ENCODE data around the gene ARID2.

The ARID2 gene

DNA sequence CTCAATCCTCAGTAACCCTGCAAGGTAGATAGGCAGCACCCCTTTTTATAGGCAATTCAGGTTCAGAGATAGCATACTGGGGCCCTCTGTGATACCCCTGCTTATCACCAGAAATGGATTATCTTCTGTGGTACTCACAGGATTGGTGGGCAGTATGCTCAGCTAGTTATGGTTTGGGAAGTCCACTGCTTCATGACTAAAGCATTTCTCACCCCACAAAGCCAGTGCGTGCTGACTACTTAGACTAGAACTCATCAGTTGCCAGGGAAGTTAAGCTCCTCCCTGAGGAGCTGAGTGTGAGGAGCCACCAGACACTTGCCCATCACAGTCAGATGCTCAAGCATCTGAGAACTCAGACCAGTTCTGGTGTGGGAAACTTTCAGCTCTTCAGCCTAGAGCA is 184.6 kb downstream of the ARID2 start:
- TF ChIP-seq, protein P1, sequence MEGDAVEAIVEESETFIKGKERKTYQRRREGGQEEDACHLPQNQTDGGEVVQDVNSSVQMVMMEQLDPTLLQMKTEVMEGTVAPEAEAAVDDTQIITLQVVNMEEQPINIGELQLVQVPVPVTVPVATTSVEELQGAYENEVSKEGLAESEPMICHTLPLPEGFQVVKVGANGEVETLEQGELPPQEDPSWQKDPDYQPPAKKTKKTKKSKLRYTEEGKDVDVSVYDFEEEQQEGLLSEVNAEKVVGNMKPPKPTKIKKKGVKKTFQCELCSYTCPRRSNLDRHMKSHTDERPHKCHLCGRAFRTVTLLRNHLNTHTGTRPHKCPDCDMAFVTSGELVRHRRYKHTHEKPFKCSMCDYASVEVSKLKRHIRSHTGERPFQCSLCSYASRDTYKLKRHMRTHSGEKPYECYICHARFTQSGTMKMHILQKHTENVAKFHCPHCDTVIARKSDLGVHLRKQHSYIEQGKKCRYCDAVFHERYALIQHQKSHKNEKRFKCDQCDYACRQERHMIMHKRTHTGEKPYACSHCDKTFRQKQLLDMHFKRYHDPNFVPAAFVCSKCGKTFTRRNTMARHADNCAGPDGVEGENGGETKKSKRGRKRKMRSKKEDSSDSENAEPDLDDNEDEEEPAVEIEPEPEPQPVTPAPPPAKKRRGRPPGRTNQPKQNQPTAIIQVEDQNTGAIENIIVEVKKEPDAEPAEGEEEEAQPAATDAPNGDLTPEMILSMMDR (IDR thresholded peaks at IDR 0.05): no peak

DNA sequence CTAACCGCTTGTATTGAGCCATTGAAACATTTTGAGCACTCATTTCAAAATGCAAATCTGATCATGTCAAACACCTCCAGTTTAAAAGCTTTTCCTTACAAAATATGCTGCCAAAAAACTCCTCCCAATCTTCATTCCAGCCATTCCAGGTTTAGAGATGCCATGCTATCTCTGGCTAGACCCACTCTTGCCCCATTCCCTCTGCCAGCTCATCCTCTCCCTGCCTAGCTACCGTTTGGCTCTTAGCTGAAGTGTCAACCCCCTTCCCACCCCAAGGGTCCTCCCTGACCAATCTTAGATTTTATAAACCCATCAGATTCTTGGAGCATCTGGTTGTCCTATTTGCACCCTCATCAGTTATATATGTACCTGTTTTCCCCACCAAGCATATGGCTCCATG is 185.9 kb downstream of the ARID2 start:
- TF ChIP-seq, protein P1 (IDR thresholded peaks at IDR 0.05): no peak

DNA sequence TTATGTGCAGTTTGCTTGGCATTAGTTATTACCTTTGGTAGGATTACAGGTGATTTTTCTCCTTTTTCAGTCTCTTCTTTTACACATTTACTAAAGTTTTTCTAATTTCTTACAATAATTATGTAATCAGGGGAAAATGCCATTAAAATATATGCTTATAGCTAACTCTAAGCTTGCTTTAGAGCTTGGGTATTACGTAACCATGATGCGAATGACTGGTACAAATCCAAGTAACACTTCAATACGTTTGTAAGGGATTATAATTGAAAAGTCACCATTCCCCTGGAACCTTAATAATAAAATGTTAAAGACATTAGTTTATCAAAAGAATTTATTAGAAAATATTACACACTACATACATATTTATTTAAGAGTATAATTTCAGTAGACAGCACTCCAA is 189.3 kb downstream of the ARID2 start:
- TF ChIP-seq, protein P1 (IDR thresholded peaks at IDR 0.05): no peak

DNA sequence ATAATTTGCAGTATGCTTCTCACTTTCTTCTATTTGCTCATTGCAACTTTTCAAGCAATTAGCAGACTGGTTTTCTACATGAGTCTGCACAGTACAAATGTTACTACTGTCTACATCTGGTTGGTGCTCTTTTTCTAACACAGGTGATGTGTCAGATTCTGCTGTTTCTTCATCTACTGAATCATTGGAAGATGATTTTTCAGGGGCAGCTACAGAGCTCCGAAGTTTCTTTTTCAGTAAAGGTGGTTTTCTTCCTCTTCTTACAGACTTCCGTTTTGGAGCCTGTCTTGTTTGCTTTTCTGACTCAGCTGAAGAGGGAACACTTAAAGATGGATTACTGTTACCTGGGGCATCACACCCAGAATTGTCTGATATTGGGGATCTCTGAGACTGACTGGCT is 198.8 kb downstream of the ARID2 start:
- TF ChIP-seq, protein P1 (IDR thresholded peaks at IDR 0.05): no peak

DNA sequence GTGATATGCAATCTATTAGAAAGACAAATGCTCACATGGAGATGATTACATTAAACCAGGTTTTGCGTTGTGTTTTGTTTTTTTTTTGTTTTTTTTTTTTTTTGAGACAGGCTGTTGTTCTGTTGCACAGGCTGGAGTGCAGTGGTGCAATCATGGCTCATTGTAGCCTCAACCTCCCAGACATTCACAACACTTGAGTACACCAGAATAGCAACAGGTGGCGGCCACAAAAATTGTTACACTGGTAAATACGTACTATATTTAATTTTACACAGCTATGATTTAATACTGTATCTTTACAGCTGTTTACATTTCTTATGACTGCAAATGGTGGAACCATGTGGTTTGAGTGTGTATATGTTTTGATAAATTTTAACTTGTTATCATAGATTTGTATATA is 200.9 kb downstream of the ARID2 start:
- TF ChIP-seq, protein P1 (IDR thresholded peaks at IDR 0.05): no peak

DNA sequence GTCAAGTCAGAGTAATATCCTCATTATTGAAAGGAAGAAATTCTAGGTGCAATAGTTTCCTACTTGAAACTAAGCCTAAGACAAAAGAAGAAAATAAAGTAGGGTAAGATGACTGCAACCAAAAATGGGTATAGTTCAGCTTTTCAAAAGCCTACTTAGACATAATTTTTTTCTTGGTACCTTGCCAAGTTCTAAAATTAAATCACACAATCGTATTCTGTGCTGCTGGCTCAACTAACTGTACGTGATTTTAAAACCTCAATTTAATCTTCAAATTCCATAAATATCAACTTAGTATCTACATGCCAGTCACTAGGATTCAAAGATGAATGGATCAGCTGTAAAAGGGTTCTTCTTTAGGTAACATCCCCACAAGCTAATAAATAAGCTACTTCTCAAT is 204.0 kb downstream of the ARID2 start:
- TF ChIP-seq, protein P1 (IDR thresholded peaks at IDR 0.05): no peak

DNA sequence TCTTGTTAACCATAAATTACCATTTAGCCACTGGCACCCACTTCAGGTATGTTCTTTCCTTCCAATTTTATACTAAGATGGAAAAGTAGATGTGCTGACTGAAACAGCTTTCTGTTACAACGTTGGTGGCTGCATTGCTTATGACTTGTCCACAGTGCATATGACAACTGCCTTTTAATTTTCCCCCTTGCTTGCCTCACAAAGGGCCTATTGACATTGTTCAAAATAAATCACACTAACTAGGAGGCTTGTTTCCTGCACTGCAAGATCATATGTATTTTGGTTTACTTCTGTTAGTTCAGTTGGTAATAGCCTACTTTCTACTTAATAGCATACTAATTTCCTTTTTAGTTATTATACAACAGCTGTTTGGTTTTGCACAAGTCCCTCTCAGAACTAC is 205.4 kb downstream of the ARID2 start:
- TF ChIP-seq, protein P1 (IDR thresholded peaks at IDR 0.05): no peak

DNA sequence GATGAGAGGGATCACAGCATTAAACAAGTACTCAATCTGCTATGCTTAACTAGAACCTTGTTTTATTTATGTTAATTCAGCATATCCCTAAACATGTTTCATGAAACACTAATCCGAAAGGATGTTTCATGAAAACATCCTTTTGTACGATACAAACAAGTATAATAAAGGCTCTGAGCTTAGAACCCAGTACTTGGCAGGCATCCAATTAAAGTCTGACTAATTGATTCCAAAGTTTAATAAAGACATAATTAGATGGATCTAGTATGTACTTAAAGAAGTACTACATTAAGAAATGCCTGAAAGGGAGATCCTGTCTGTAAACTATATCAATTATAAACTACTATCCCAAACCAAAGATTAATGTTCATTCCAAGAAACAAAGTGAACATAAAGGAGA is 209.1 kb downstream of the ARID2 start:
- TF ChIP-seq, protein P1 (IDR thresholded peaks at IDR 0.05): no peak

Measured in LNCAP (cell line).